ENCODE measurements around the gene ENAH.

DNA sequence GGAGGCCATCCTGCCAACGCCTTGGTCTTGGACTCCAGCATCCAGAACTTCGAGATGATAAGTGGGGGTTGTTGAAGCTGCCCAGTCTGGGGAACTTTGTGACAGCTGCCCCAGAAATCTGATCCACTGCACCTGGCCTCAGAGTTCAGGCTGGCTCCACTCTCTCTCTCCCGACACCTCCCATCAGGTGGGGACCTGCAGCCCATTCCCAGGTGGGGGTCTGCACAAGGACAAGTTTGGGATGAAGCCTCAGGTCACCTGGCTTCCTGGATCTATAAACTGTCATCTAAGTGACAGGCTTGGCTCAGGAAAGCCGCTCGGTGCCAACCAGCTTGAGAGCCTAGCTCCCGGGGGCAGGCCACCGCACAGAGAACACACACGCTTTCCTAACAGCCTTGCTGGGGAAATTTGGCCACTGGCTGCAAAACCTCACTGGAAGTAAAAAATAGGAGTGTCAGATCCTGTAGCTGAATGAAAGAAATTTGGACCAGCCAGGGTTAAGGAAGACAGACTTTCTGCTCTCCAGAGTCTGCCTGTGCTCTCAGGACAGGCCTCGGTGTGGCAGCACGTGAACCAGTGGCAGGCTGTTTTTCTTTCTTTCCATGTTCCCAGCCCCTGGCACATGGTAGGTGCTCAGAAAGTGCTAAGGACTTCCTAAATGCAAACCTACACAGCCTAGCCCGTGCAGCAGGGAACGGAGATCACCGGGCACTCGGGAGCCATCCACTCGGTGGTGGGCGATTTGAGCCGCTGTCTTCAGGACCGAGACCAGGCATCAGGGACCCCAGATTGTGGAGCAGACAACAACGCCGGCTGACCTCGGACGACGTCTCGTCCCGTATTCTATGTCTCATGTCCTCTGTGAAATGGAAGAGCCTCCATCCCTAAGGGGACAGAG, 182.5 kb downstream of the ENAH start:
- TF ChIP-seq SUZ12 (IDR thresholded peaks at IDR 0.05; ENCODE audit: extremely low read depth, insufficient read depth, insufficient read length), result no peak
- TF ChIP-seq YY1 (IDR thresholded peaks at IDR 0.05; ENCODE audit: insufficient read depth, insufficient read length), result no peak
- no peak for TF ChIP-seq ZNF274 (IDR thresholded peaks at IDR 0.05; ENCODE audit: low read depth, low read length)
